Activated T-helper 1 cell treated with anti-CD3 and anti-CD28 coated beads, Interleukin-12 subunit alpha, Interleukin-12 subunit beta, Interleukin-2, Interleukin-4 antibody, amounts not matched to agents 30 ng/mL and 10 ng/mL and 1 ng/mL, durations not matched to agents 14 hours and 24 hours and 36 hours (primary cell): Measurements from ENCODE around the gene GSX2. TPM values are rescaled to one million over a fixed set of nuclear protein-coding genes. Genes with fewer than 3 reads are reported as not detected.

Experiments
- DNase-seq: peaks from one replicate; pipeline ENCODE4 v3.0.0; 2021; ENCODE audit warnings: low spot score
- H3K27ac Mint-ChIP-seq: one replicate; pipeline ENCODE4 v1.8.0; 2021; ENCODE audit warnings: mild to moderate bottlenecking, mixed read lengths
- H3K27me3 Mint-ChIP-seq: one replicate; pipeline ENCODE4 v1.8.0; 2022; ENCODE audit warnings: mild to moderate bottlenecking, moderate library complexity, mixed read lengths; ENCODE audit not compliant: insufficient read depth
- H3K36me3 Mint-ChIP-seq: one replicate; pipeline ENCODE4 v1.8.0; 2021; ENCODE audit warnings: low read depth, mixed read lengths
- H3K4me1 Mint-ChIP-seq: one replicate; pipeline ENCODE4 v1.8.0; 2021; ENCODE audit warnings: low read depth, mixed read lengths
- H3K4me3 Mint-ChIP-seq: one replicate; pipeline ENCODE4 v1.8.0; 2021; ENCODE audit warnings: mild to moderate bottlenecking, moderate library complexity, mixed read lengths
- H3K9me3 Mint-ChIP-seq: one replicate; pipeline ENCODE4 v1.8.0; 2021; ENCODE audit warnings: mixed read lengths
- intact Hi-C: fragments of 100-400 bp; cut with micrococcal nuclease; formaldehyde crosslinking; loops from one replicate; pipeline ENCODE4 v1.15.1; 2024
- total RNA-seq: library from RNA; stranded (reverse); gene quantifications from 2 replicates; pipeline ENCODE4 v1.2.3, GENCODE V29; 2022

GSX2 gene
- total RNA-seq, 1 donor from 2014 or later = not detected

- no peak for DNase-seq
- intact Hi-C loops = loop anchor here (5.0 to 10.0 kb wide), 2 partner anchors 183 to 895 kb away; no protein-coding TSS in a partner anchor
- Mint-ChIP-seq H3K27me3 (peaks cover 63% of the 10 kb centered on the region), H3K4me3 (no peak overlapping the region), H3K27ac (no peak overlapping the region), H3K4me1 (peaks cover 30% of the 10 kb centered on the region), H3K9me3 (no peaks in the 10 kb centered on the region), H3K36me3 (peaks cover 1% of the 10 kb centered on the region)
Measured at GRCh38 chr4:54089875-54090274, 10.1 kb upstream of the GSX2 start.

DNA sequence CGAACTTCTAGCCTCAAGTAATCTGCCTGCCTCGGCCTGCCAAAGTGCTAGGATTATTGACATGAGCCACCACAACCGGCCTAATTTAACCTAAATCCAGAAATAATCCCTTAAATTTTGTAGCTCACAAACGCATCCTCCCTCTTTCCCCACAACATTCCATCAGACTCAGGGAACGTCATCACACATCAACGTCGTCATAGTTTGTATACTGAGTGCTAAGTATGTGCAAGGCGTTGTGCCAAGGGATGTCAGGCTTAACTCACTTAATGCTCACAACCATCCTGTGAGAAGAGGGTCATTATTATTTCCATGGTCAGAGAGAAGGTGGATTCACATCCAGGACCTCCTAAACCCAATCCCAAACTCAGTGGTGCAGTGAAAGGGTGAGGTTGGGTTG lies 9.6 kb upstream of the GSX2 start:
- H3K4me1 Mint-ChIP-seq = peaks cover 30% of the 10 kb centered on the region
- H3K4me3 Mint-ChIP-seq = no peak overlapping the region
- peaks cover 1% of the 10 kb centered on the region for H3K36me3 Mint-ChIP-seq
- DNase-seq = no peak
- peaks cover 68% of the 10 kb centered on the region for H3K27me3 Mint-ChIP-seq
- no peak overlapping the region for H3K27ac Mint-ChIP-seq
- intact Hi-C loops = loop anchor here (5.0 to 10.0 kb wide), 2 partner anchors 183 to 896 kb away; no protein-coding TSS in a partner anchor
- H3K9me3 Mint-ChIP-seq = no peaks in the 10 kb centered on the region

GRCh38 chr4:54090804-54091623 lies 8.9 kb upstream of the GSX2 start:
- Mint-ChIP-seq H3K4me3 (peak overlapping the region; percentile 82), H3K27me3 (peaks cover 72% of the 10 kb centered on the region), H3K4me1 (peaks cover 30% of the 10 kb centered on the region), H3K9me3 (no peaks in the 10 kb centered on the region), H3K36me3 (peaks cover 1% of the 10 kb centered on the region), H3K27ac (no peak overlapping the region)
- DNase-seq = no peak
- intact Hi-C loops = loop anchor here (1.0 to 10.0 kb wide), 3 partner anchors 26 to 896 kb away; no protein-coding TSS in a partner anchor

- Mint-ChIP-seq H3K36me3 (peaks cover 1% of the 10 kb centered on the region), H3K9me3 (no peaks in the 10 kb centered on the region), H3K27me3 (peaks cover 74% of the 10 kb centered on the region), H3K27ac (peak overlapping the region; percentile 30), H3K4me3 (peak overlapping the region; percentile 82), H3K4me1 (peaks cover 30% of the 10 kb centered on the region)
- DNase-seq = peak; percentile 71
- intact Hi-C loops = loop anchor here (1.0 to 10.0 kb wide), 6 partner anchors 17 to 897 kb away; no protein-coding TSS in a partner anchor
Measured at GRCh38 chr4:54091637-54092404, 8.1 kb upstream of the GSX2 start.

- Mint-ChIP-seq H3K9me3 (no peaks in the 10 kb centered on the region), H3K4me1 (peaks cover 30% of the 10 kb centered on the region), H3K36me3 (peaks cover 1% of the 10 kb centered on the region), H3K27ac (peak overlapping the region; percentile 52), H3K4me3 (peak overlapping the region; percentile 82), H3K27me3 (peaks cover 79% of the 10 kb centered on the region)
- intact Hi-C loops = loop anchor here (2.0 to 10.0 kb wide), 5 partner anchors 16 to 898 kb away; no protein-coding TSS in a partner anchor
- no peak for DNase-seq
Measured at GRCh38 chr4:54092405-54093323, 7.3 kb upstream of the GSX2 start.

GRCh38 chr4:54093324-54094240 lies 6.4 kb upstream of the GSX2 start:
- H3K4me1 Mint-ChIP-seq = peaks cover 30% of the 10 kb centered on the region
- no peak for DNase-seq
- intact Hi-C loops = loop anchor here (1.0 to 10.0 kb wide), 6 partner anchors 11 to 899 kb away; no protein-coding TSS in a partner anchor
- no peaks in the 10 kb centered on the region for H3K9me3 Mint-ChIP-seq
- H3K36me3 Mint-ChIP-seq = peaks cover 1% of the 10 kb centered on the region
- peak overlapping the region; percentile 20 for H3K4me3 Mint-ChIP-seq
- H3K27ac Mint-ChIP-seq = peak overlapping the region; percentile 52
- peaks cover 82% of the 10 kb centered on the region for H3K27me3 Mint-ChIP-seq

GRCh38 chr4:54094451-54094850 lies 5.5 kb upstream of the GSX2 start:
- intact Hi-C loops = loop anchor here (1.0 to 10.0 kb wide), 3 partner anchors 10 to 900 kb away; no protein-coding TSS in a partner anchor
- H3K27ac Mint-ChIP-seq = no peak overlapping the region
- no peaks in the 10 kb centered on the region for H3K9me3 Mint-ChIP-seq
- H3K36me3 Mint-ChIP-seq = peaks cover 1% of the 10 kb centered on the region
- no peak overlapping the region for H3K4me3 Mint-ChIP-seq
- DNase-seq = no peak
- peaks cover 88% of the 10 kb centered on the region for H3K27me3 Mint-ChIP-seq
- peaks cover 39% of the 10 kb centered on the region for H3K4me1 Mint-ChIP-seq

GRCh38 chr4:54095110-54095825 lies 4.7 kb upstream of the GSX2 start:
- H3K9me3 Mint-ChIP-seq = no peaks in the 10 kb centered on the region

GRCh38 chr4:54096295-54096962 lies 3.5 kb upstream of the GSX2 start:
- H3K4me1 Mint-ChIP-seq = peaks cover 41% of the 10 kb centered on the region
- H3K36me3 Mint-ChIP-seq = peaks cover 1% of the 10 kb centered on the region
- H3K27me3 Mint-ChIP-seq = peaks cover 85% of the 10 kb centered on the region
- H3K9me3 Mint-ChIP-seq = no peaks in the 10 kb centered on the region
- no peak overlapping the region for H3K4me3 Mint-ChIP-seq
- intact Hi-C loops = loop anchor here (10.0 kb wide), 1 partner anchor 902 kb away; no protein-coding TSS in a partner anchor
- no peak overlapping the region for H3K27ac Mint-ChIP-seq
- no peak for DNase-seq

More at GRCh38 chr4:54095110-54095825, 4.7 kb upstream of the GSX2 start:
- peak overlapping the region; percentile 31 for H3K27ac Mint-ChIP-seq
- peaks cover 89% of the 10 kb centered on the region for H3K27me3 Mint-ChIP-seq
- no peak for DNase-seq
- peaks cover 1% of the 10 kb centered on the region for H3K36me3 Mint-ChIP-seq
- peaks cover 42% of the 10 kb centered on the region for H3K4me1 Mint-ChIP-seq
- no peak overlapping the region for H3K4me3 Mint-ChIP-seq
- intact Hi-C loops = loop anchor here (10.0 kb wide), 1 partner anchor 900 kb away; no protein-coding TSS in a partner anchor

GRCh38 chr4:54097152-54097551 lies 2.8 kb upstream of the GSX2 start:
- no peak overlapping the region for H3K27ac Mint-ChIP-seq
- peaks cover 39% of the 10 kb centered on the region for H3K4me1 Mint-ChIP-seq
- DNase-seq = no peak
- intact Hi-C loops = loop anchor here (10.0 kb wide), 1 partner anchor 902 kb away; no protein-coding TSS in a partner anchor
- peaks cover 88% of the 10 kb centered on the region for H3K27me3 Mint-ChIP-seq
- H3K36me3 Mint-ChIP-seq = no peaks in the 10 kb centered on the region
- no peaks in the 10 kb centered on the region for H3K9me3 Mint-ChIP-seq
- H3K4me3 Mint-ChIP-seq = no peak overlapping the region
